HCT116 (cell line): ENCODE results near the gene ERGIC3. TPM values are rescaled to one million over a fixed set of nuclear protein-coding genes. Genes with fewer than 3 reads are reported as not detected.

ENCODE experiments used
- ATAC-seq: fragments of 200-7000 bp; cut with Tn5 transposase; 2 replicates; pipeline ENCODE4 v1.9.1; 2020; ENCODE audit warnings: mild to moderate bottlenecking, moderate library complexity
- BruUV-seq: library from RNA; stranded (reverse); fragments of 400-500 nt; replicated peaks from 2 replicates; lab custom pipeline; 2021; lab: Mats Ljungman, UMichigan
- CTCF ChIA-PET: fragments of 300-600 bp; sonication (Branson Sonifier 250); formaldehyde crosslinking; loops from one replicate; lab custom pipeline; 2021; ENCODE audit warnings: antibody characterized with exemption; lab: Charles Lee
- POLR2A ChIA-PET: fragments of 300-600, 350-600 bp; sonication (Branson Sonifier 250); formaldehyde crosslinking; loops from one replicate; lab custom pipeline; 2021; ENCODE audit warnings: antibody characterized with exemption; lab: Charles Lee
- RAD21 ChIA-PET, 2 experiments: fragments of 300-600 bp; sonication (Branson Sonifier 250); formaldehyde crosslinking; loops; one replicate each; lab custom pipeline; 2023; ENCODE audit warnings: low total read pairs in 2 of 2; ENCODE audit not compliant: uncharacterized antibody in 2 of 2, unreplicated experiment in 2 of 2, low non-redundant PET in 1 of 2; lab: Charles Lee
- DNase-seq: peaks from one replicate; pipeline ENCODE4 v3.0.0-alpha.2; 2010; ENCODE audit warnings: low read depth, low spot score
- H2AFZ ChIP-seq: fragments of 200-600 bp; shearing (Covaris generic), sonication (generic); 2 replicates; pipeline ENCODE4 v1.6.1; 2017; ENCODE audit warnings: low read depth, mixed run types, mixed read lengths, antibody characterized with exemption, low read length; ENCODE audit not compliant: poor library complexity, severe bottlenecking
- H3K27ac ChIP-seq: 2 replicates; pipeline ENCODE4 v1.5.1; 2012; ENCODE audit warnings: low read depth, low read length
- H3K27me3 ChIP-seq: fragments of 200-600 bp; sonication (generic); 2 replicates; pipeline ENCODE4 v1.6.1; 2016; ENCODE audit warnings: mixed run types, low read length, mixed read lengths; ENCODE audit not compliant: insufficient read depth
- H3K36me3 ChIP-seq, 2 experiments: fragments of 200-500 bp in 1 of 2; fragments of 200-600 bp in 1 of 2; sonication (Bioruptor generic) in 1 of 2; sonication (generic) in 1 of 2; 2 replicates each; pipeline versions ENCODE4 v1.5.1 to v1.6.1; 2014 to 2016; ENCODE audit warnings: low read length in 2 of 2, inconsistent platforms in 1 of 2, mixed read lengths in 1 of 2, mixed run types in 1 of 2; ENCODE audit not compliant: insufficient read depth in 2 of 2, control insufficient read depth in 1 of 2
- H3K4me1 ChIP-seq, 2 experiments: fragments of 200-600 bp in 1 of 2; sonication (generic) in 1 of 2; 2 replicates each; pipeline versions ENCODE4 v1.5.1 to v1.6.1; 2012 to 2017; ENCODE audit warnings: low read length in 2 of 2, inconsistent platforms in 1 of 2, mild to moderate bottlenecking in 1 of 2, mixed read lengths in 1 of 2, mixed run types in 1 of 2, moderate library complexity in 1 of 2; ENCODE audit not compliant: insufficient read depth in 2 of 2, control insufficient read depth in 1 of 2
- H3K4me2 ChIP-seq: fragments of 200-600 bp; sonication (generic); 2 replicates; pipeline ENCODE4 v1.6.1; 2017; ENCODE audit warnings: mixed run types, low read length, mixed read lengths
- H3K4me3 ChIP-seq, 2 experiments: fragments of 200-600 bp in 1 of 2; sonication (generic) in 1 of 2; replicated peaks in 1 of 2; 2 replicates each; pipeline ENCODE4 v1.5.1; 2011 to 2016; ENCODE audit warnings: low read length in 2 of 2, control low read depth in 1 of 2, low read depth in 1 of 2, mild to moderate bottlenecking in 1 of 2, mixed read lengths in 1 of 2, mixed run types in 1 of 2
- H3K79me2 ChIP-seq: fragments of 200-600 bp; sonication (generic); 2 replicates; pipeline ENCODE4 v1.6.1; 2017; ENCODE audit warnings: mild to moderate bottlenecking, mixed run types, low read length, moderate library complexity, mixed read lengths; ENCODE audit not compliant: insufficient read depth
- H3K9ac ChIP-seq: fragments of 200-600 bp; sonication (generic); 2 replicates; pipeline ENCODE4 v1.6.1; 2016; ENCODE audit warnings: low read length, mixed read lengths
- H3K9me2 ChIP-seq: fragments of 200-600 bp; sonication (generic), shearing (Covaris generic); 2 replicates; pipeline ENCODE4 v1.6.1; 2017; ENCODE audit warnings: mixed run types, mild to moderate bottlenecking, moderate library complexity; ENCODE audit not compliant: insufficient read depth
- H3K9me3 ChIP-seq, 2 experiments: fragments of 200-500 bp in 1 of 2; fragments of 200-600 bp in 1 of 2; sonication (Bioruptor generic) in 1 of 2; sonication (generic) in 1 of 2; 2 replicates each; pipeline ENCODE4 v1.6.1; 2014 to 2017; ENCODE audit warnings: low read length in 2 of 2, mixed read lengths in 2 of 2, inconsistent platforms in 1 of 2, low read depth in 1 of 2, mild to moderate bottlenecking in 1 of 2, mixed run types in 1 of 2, moderate library complexity in 1 of 2; ENCODE audit not compliant: control insufficient read depth in 1 of 2, insufficient read depth in 1 of 2
- H4K20me1 ChIP-seq: fragments of 200-600 bp; sonication (generic), shearing (Covaris generic); 2 replicates; pipeline ENCODE4 v1.6.1; 2017; ENCODE audit warnings: mixed run types, mild to moderate bottlenecking, moderate library complexity; ENCODE audit not compliant: insufficient read depth
- EZH2 ChIP-seq: fragments of 200-600 bp; sonication (generic); IDR thresholded peaks from 2 replicates; pipeline ENCODE4 v1.6.1; 2017; ENCODE audit warnings: antibody characterized with exemption, mixed run types
- POLR2A ChIP-seq: IDR thresholded peaks from 2 replicates; pipeline ENCODE4 v1.7.0; 2011; ENCODE audit warnings: borderline replicate concordance; ENCODE audit not compliant: insufficient read depth, insufficient read length; ENCODE audit errors: extremely low read depth
- POLR2AphosphoS5 ChIP-seq: IDR thresholded peaks from 2 replicates; pipeline ENCODE4 v1.6.1; 2011; ENCODE audit warnings: mild to moderate bottlenecking, low read depth, low read length, moderate library complexity
- SP1 ChIP-seq: IDR thresholded peaks from 2 replicates; pipeline ENCODE4 v1.6.1; 2012; ENCODE audit warnings: low read depth
- SRF ChIP-seq: IDR thresholded peaks from 2 replicates; pipeline ENCODE4 v1.6.1; 2012; ENCODE audit warnings: low read depth
- TCF7L2 ChIP-seq: IDR thresholded peaks from 2 replicates; pipeline ENCODE4 v1.7.0; 2011; ENCODE audit warnings: borderline replicate concordance, inconsistent platforms; ENCODE audit not compliant: insufficient read depth, insufficient read length; ENCODE audit errors: extremely low read depth
- YY1 ChIP-seq: IDR thresholded peaks from 2 replicates; pipeline ENCODE4 v1.6.1; 2011; ENCODE audit warnings: low read length, low read depth, moderate library complexity, mild to moderate bottlenecking; ENCODE audit not compliant: insufficient replicate concordance; ENCODE audit errors: extremely low read depth
- ZFX ChIP-seq: fragments of 450-650 bp; IDR thresholded peaks from 2 replicates; pipeline ENCODE4 v1.6.1; 2017
- ZNF274 ChIP-seq: fragments of 200-500 bp; sonication (Bioruptor generic); IDR thresholded peaks from 2 replicates; pipeline ENCODE4 v1.6.1; 2014; ENCODE audit warnings: mild to moderate bottlenecking, low read depth, low read length, inconsistent platforms
- intact Hi-C: fragments of 100-400 bp; cut with micrococcal nuclease; formaldehyde crosslinking; loops from 2 replicates; pipeline ENCODE4 v1.10.0; 2022
- total RNA-seq: library from RNA; stranded (reverse); gene quantifications from one replicate; pipeline ENCODE4 v1.2.1, GENCODE V29; 2021; ENCODE audit not compliant: unreplicated experiment
- TF ChIP-seq, protein P1 (sequence below), 3 experiments: fragments of 200-600 bp in 1 of 3; sonication (generic) in 1 of 3; IDR thresholded peaks in 2 of 3; conservative IDR thresholded peaks in 1 of 3; 2 replicates each; pipeline ENCODE4 v1.5.1; 2012 to 2017; ENCODE audit warnings: low read depth in 2 of 3, low read length in 2 of 3, antibody characterized with exemption in 1 of 3, borderline replicate concordance in 1 of 3, control low read depth in 1 of 3, mild to moderate bottlenecking in 1 of 3, mixed read lengths in 1 of 3, mixed run types in 1 of 3, moderate library complexity in 1 of 3; ENCODE audit not compliant: insufficient read depth in 1 of 3
- TF ChIP-seq, protein P2 (sequence below): IDR thresholded peaks from 2 replicates; pipeline ENCODE4 v1.6.1; 2012; ENCODE audit warnings: low read depth

The ERGIC3 gene
- total RNA-seq, 1 experiment from 2014 or later, result 229 TPM

DNA sequence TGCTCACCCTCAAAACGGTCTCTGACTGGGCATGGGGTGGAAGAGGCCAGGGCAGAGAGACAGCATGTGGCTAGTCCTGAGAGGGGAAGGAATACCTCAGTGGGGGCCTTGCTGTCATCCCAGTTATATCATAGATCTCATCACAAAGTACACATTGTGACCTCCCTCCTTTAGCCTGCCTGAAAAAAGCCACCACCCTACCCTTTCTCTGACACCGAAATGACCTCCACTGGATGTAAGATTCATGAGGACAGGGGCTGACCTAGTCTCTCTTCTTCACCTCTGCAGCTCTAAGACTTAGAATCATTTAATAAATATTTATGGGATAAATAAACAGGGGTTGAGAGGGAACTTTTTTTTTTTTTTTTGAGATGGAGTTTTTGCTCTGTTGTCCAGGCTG, 12.3 kb upstream of the ERGIC3 start, which contains the start of gene C20orf173:
Gene C20orf173 (minus strand): TSS at position 101 of the 400 bp plus-strand sequence. CDS start 279 bp downstream, outside the sequence.
- no peak within 1 kb of the TSS for H3K4me2 ChIP-seq
- TF ChIP-seq, protein P1, sequence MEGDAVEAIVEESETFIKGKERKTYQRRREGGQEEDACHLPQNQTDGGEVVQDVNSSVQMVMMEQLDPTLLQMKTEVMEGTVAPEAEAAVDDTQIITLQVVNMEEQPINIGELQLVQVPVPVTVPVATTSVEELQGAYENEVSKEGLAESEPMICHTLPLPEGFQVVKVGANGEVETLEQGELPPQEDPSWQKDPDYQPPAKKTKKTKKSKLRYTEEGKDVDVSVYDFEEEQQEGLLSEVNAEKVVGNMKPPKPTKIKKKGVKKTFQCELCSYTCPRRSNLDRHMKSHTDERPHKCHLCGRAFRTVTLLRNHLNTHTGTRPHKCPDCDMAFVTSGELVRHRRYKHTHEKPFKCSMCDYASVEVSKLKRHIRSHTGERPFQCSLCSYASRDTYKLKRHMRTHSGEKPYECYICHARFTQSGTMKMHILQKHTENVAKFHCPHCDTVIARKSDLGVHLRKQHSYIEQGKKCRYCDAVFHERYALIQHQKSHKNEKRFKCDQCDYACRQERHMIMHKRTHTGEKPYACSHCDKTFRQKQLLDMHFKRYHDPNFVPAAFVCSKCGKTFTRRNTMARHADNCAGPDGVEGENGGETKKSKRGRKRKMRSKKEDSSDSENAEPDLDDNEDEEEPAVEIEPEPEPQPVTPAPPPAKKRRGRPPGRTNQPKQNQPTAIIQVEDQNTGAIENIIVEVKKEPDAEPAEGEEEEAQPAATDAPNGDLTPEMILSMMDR (IDR thresholded peaks at IDR 0.05 in 2 of 3, conservative IDR thresholded peaks at IDR 0.05 in 1 of 3; ENCODE audit: borderline replicate concordance in 1 of 3, insufficient read depth in 1 of 3, low read depth in 2 of 3, low read length in 2 of 3), result no peak
- no peak for TF ChIP-seq YY1
- TF ChIP-seq EZH2, result no peak
- TF ChIP-seq SRF, result no peak
- no peak for TF ChIP-seq ZFX
- no peak for TF ChIP-seq POLR2A
- TF ChIP-seq, all 23 proteins: peak for 0
- Histone ChIP-seq H3K4me3 (no peak within 1 kb of the TSS), H3K36me3 (no peaks in the 10 kb centered on the region), H3K4me1 (peaks cover 0 to 6% of the 10 kb centered on the region in 2 experiments; a peak in 2 of 4 replicates), H3K27ac (no peak within 1 kb of the TSS), H4K20me1 (no peaks in the 10 kb centered on the region), H3K9me3 (no peaks in the 10 kb centered on the region), H3K27me3 (no peaks in the 10 kb centered on the region), H2AFZ (no peak within 1 kb of the TSS), H3K9ac (no peak within 1 kb of the TSS), H3K9me2 (no peaks in the 10 kb centered on the region), H3K79me2 (no peaks in the 10 kb centered on the region)
- no peak for DNase-seq
- ChIA-PET POLR2A (no interaction called here), CTCF (no interaction called here), RAD21 (no interaction called here)
- intact Hi-C loops, result no loop called here
- BruUV-seq, result no TSS peak
- ATAC-seq, result no peak

DNA sequence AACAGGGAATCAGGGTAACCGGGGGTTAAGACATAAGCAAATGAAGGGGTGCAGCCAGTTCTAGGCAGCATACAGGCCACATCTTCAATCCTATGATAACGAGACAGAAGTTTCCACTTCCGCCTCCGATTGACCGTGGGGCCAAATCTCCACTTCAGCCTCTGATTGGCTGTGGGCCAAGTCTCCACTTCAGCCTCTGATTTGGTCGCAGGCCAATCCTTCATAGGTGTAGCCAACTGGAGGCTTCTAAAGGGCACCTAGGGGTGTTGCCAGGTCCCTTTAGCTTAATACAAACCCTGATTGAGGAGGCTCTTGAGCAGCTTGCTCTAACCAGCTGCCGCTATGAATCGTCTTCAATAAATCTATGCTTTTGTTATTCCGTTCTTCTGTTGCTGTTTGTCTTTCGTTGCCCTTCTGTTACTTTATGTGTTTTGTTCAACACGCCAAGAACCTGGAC, 2.1 kb upstream of the ERGIC3 start:
- Histone ChIP-seq H3K9me2 (no peaks in the 10 kb centered on the region), H3K9me3 (no peaks in the 10 kb centered on the region), H2AFZ (no peak overlapping the region), H3K79me2 (peaks cover 10% of the 10 kb centered on the region), H3K9ac (no peak overlapping the region), H3K27me3 (no peaks in the 10 kb centered on the region), H3K4me3 (no peak overlapping the region), H4K20me1 (no peaks in the 10 kb centered on the region), H3K4me2 (no peak overlapping the region), H3K36me3 (peaks cover 0 to 8% of the 10 kb centered on the region in 2 experiments; a peak in 2 of 4 replicates), H3K4me1 (peaks cover 9 to 23% of the 10 kb centered on the region in 2 experiments), H3K27ac (no peak overlapping the region)
- ChIA-PET POLR2A (no interaction called here), CTCF (no interaction called here), RAD21 (no interaction called here)
- no TSS peak for BruUV-seq
- intact Hi-C loops, result loop anchor here (5.0 kb wide), 1 partner anchor 78 kb away; the partner anchor contains the start of gene SPAG4
- no peak for DNase-seq
- no peak for ATAC-seq
- TF ChIP-seq POLR2AphosphoS5 (no peak), SP1 (no peak), POLR2A (no peak), ZNF274 (no peak), TCF7L2 (no peak), ZFX (no peak)
- TF ChIP-seq, protein P2, sequence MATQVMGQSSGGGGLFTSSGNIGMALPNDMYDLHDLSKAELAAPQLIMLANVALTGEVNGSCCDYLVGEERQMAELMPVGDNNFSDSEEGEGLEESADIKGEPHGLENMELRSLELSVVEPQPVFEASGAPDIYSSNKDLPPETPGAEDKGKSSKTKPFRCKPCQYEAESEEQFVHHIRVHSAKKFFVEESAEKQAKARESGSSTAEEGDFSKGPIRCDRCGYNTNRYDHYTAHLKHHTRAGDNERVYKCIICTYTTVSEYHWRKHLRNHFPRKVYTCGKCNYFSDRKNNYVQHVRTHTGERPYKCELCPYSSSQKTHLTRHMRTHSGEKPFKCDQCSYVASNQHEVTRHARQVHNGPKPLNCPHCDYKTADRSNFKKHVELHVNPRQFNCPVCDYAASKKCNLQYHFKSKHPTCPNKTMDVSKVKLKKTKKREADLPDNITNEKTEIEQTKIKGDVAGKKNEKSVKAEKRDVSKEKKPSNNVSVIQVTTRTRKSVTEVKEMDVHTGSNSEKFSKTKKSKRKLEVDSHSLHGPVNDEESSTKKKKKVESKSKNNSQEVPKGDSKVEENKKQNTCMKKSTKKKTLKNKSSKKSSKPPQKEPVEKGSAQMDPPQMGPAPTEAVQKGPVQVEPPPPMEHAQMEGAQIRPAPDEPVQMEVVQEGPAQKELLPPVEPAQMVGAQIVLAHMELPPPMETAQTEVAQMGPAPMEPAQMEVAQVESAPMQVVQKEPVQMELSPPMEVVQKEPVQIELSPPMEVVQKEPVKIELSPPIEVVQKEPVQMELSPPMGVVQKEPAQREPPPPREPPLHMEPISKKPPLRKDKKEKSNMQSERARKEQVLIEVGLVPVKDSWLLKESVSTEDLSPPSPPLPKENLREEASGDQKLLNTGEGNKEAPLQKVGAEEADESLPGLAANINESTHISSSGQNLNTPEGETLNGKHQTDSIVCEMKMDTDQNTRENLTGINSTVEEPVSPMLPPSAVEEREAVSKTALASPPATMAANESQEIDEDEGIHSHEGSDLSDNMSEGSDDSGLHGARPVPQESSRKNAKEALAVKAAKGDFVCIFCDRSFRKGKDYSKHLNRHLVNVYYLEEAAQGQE, result no peak
